Measurements from ENCODE around the gene SF3B3.

DNA sequence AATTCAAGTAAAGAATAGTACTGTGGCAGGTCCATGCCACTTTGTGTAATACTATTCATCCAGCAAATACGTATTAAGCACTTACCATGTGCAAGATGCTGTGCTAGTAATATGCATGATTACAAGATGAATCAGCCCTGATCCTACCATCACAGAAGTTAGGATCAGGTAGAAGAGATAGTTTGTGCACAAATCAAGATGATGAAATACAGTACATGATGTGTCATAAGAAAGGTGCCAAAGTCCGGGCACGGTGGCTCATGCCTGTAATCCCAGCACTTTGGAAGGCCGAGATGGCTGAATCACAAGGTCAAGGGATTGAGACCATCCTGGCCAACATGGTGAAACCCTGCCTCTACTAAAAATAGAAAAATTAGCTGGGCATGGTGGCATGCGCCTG is 11.2 kb upstream of the SF3B3 start:
- TF ChIP-seq GATA2 (IDR thresholded peaks at IDR 0.05; ENCODE audit: low read depth, low read length): no peak
- TF ChIP-seq GATA3 (IDR thresholded peaks at IDR 0.05; ENCODE audit: low read depth, low read length): no peak

Data from SH-SY5Y (cell line).